ENCODE data around the gene ARHGAP26.

The ARHGAP26 gene

GRCh38 chr5:142875936-142876335 is 105.8 kb downstream of the ARHGAP26 start:
- Histone ChIP-seq H2AFZ (ENCODE audit: low read depth) (no peak overlapping the region), H4K20me1 (ENCODE audit: insufficient read depth) (no peaks in the 10 kb centered on the region), H3K4me3 (IDR thresholded peaks at IDR 0.05; ENCODE audit: insufficient read depth, low read depth, low read length) (no peak overlapping the region), H3K4me1 (ENCODE audit: low read depth, poor library complexity, severe bottlenecking) (peaks cover 4% of the 10 kb centered on the region), H3K27ac (no peak overlapping the region), H3K79me2 (ENCODE audit: insufficient read depth, low read depth) (no peaks in the 10 kb centered on the region), H3K36me3 (ENCODE audit: insufficient read depth) (no peaks in the 10 kb centered on the region), H3K27me3 (ENCODE audit: insufficient read depth, low read depth) (no peaks in the 10 kb centered on the region), H3K9ac (no peak overlapping the region), H3K4me2 (no peak overlapping the region)
- no peak for TF ChIP-seq CTCF (conservative IDR thresholded peaks at IDR 0.05; ENCODE audit: low read depth, low read length)

GRCh38 chr5:142876817-142877216 is 106.6 kb downstream of the ARHGAP26 start:
- no peaks in the 10 kb centered on the region for H3K79me2 ChIP-seq (ENCODE audit: insufficient read depth, low read depth)
- no peak overlapping the region for H3K9ac ChIP-seq
- peaks cover 8% of the 10 kb centered on the region for H3K4me1 ChIP-seq (ENCODE audit: low read depth, poor library complexity, severe bottlenecking)
- no peak overlapping the region for H3K4me3 ChIP-seq (IDR thresholded peaks at IDR 0.05; ENCODE audit: insufficient read depth, low read depth, low read length)
- no peak overlapping the region for H3K4me2 ChIP-seq
- H3K27ac ChIP-seq, result no peak overlapping the region
- H4K20me1 ChIP-seq (ENCODE audit: insufficient read depth), result no peaks in the 10 kb centered on the region
- TF ChIP-seq CTCF (conservative IDR thresholded peaks at IDR 0.05; ENCODE audit: low read depth, low read length), result no peak
- no peak overlapping the region for H2AFZ ChIP-seq (ENCODE audit: low read depth)
- H3K36me3 ChIP-seq (ENCODE audit: insufficient read depth), result no peaks in the 10 kb centered on the region
- no peaks in the 10 kb centered on the region for H3K27me3 ChIP-seq (ENCODE audit: insufficient read depth, low read depth)

- Histone ChIP-seq H3K4me2 (no peak overlapping the region), H3K27ac (no peak overlapping the region), H4K20me1 (ENCODE audit: insufficient read depth) (no peaks in the 10 kb centered on the region), H2AFZ (ENCODE audit: low read depth) (no peak overlapping the region), H3K4me1 (ENCODE audit: low read depth, poor library complexity, severe bottlenecking) (peaks cover 8% of the 10 kb centered on the region), H3K9ac (no peak overlapping the region), H3K79me2 (ENCODE audit: insufficient read depth, low read depth) (no peaks in the 10 kb centered on the region), H3K36me3 (ENCODE audit: insufficient read depth) (no peaks in the 10 kb centered on the region), H3K27me3 (ENCODE audit: insufficient read depth, low read depth) (no peaks in the 10 kb centered on the region), H3K4me3 (IDR thresholded peaks at IDR 0.05; ENCODE audit: insufficient read depth, low read depth, low read length) (no peak overlapping the region)
- no peak for TF ChIP-seq CTCF (conservative IDR thresholded peaks at IDR 0.05; ENCODE audit: low read depth, low read length)
Observed at GRCh38 chr5:142878111-142878510, 107.9 kb downstream of the ARHGAP26 start.

- Histone ChIP-seq H3K79me2 (ENCODE audit: insufficient read depth, low read depth) (no peaks in the 10 kb centered on the region), H3K4me2 (no peak overlapping the region), H2AFZ (ENCODE audit: low read depth) (no peak overlapping the region), H4K20me1 (ENCODE audit: insufficient read depth) (no peaks in the 10 kb centered on the region), H3K4me1 (ENCODE audit: low read depth, poor library complexity, severe bottlenecking) (peaks cover 8% of the 10 kb centered on the region), H3K9ac (no peak overlapping the region), H3K36me3 (ENCODE audit: insufficient read depth) (no peaks in the 10 kb centered on the region), H3K27ac (no peak overlapping the region), H3K27me3 (ENCODE audit: insufficient read depth, low read depth) (no peaks in the 10 kb centered on the region), H3K4me3 (IDR thresholded peaks at IDR 0.05; ENCODE audit: insufficient read depth, low read depth, low read length) (no peak overlapping the region)
- TF ChIP-seq CTCF (conservative IDR thresholded peaks at IDR 0.05; ENCODE audit: low read depth, low read length), result no peak
Observed at GRCh38 chr5:142878638-142879037, 108.5 kb downstream of the ARHGAP26 start.
